Mesothelial cell of epicardium (in vitro differentiated cells): ENCODE data around the gene RBM19. TPM values are rescaled to one million over a fixed set of nuclear protein-coding genes. Genes with fewer than 3 reads are reported as not detected.

Experiments used
- DNase-seq, 2 experiments: peaks; one replicate each; pipeline ENCODE4 v3.0.0; 2021; ENCODE audit warnings: low spot score in 2 of 2; ENCODE audit not compliant: unreplicated experiment in 2 of 2
- H3K27ac Mint-ChIP-seq: 2 replicates; pipeline ENCODE4 v1.8.0; 2021; ENCODE audit warnings: mixed read lengths
- H3K27me3 Mint-ChIP-seq: 2 replicates; pipeline ENCODE4 v1.8.0; 2021; ENCODE audit warnings: low read depth, mixed read lengths
- H3K36me3 Mint-ChIP-seq: 2 replicates; pipeline ENCODE4 v1.8.0; 2021; ENCODE audit warnings: mixed read lengths
- H3K4me1 Mint-ChIP-seq: 2 replicates; pipeline ENCODE4 v1.8.0; 2021; ENCODE audit warnings: mixed read lengths
- H3K4me3 Mint-ChIP-seq: 2 replicates; pipeline ENCODE4 v1.8.0; 2021; ENCODE audit warnings: mild to moderate bottlenecking, moderate library complexity, mixed read lengths
- H3K9me3 Mint-ChIP-seq: 2 replicates; pipeline ENCODE4 v1.8.0; 2021; ENCODE audit warnings: mixed read lengths
- CTCF ChIP-seq: fragments of 200-600 bp; sonication (generic); IDR thresholded peaks from one replicate; pipeline ENCODE4 v1.5.0; 2021; ENCODE audit warnings: antibody characterized with exemption; ENCODE audit not compliant: unreplicated experiment
- total RNA-seq: library from RNA; stranded (reverse); gene quantifications from 3 replicates; pipeline ENCODE4 v1.2.1, GENCODE V29; 2021

The RBM19 gene
- total RNA-seq, 1 donor from 2014 or later = 43.4 TPM

GRCh38 chr12:113984464-113984863 lies 18.3 kb upstream of the RBM19 start:
- no peak for TF ChIP-seq CTCF
- no peak overlapping the region for H3K4me3 Mint-ChIP-seq
- H3K9me3 Mint-ChIP-seq = no peaks in the 10 kb centered on the region
- H3K27ac Mint-ChIP-seq = no peak overlapping the region
- no peak for DNase-seq
- H3K4me1 Mint-ChIP-seq = peaks cover 1% of the 10 kb centered on the region
- H3K36me3 Mint-ChIP-seq = no peaks in the 10 kb centered on the region
- peaks cover 28% of the 10 kb centered on the region for H3K27me3 Mint-ChIP-seq

- no peaks in the 10 kb centered on the region for H3K36me3 Mint-ChIP-seq
- H3K27ac Mint-ChIP-seq = no peak overlapping the region
- no peak overlapping the region for H3K4me3 Mint-ChIP-seq
- peaks cover 1% of the 10 kb centered on the region for H3K4me1 Mint-ChIP-seq
- TF ChIP-seq CTCF = no peak
- no peak for DNase-seq
- peaks cover 29% of the 10 kb centered on the region for H3K27me3 Mint-ChIP-seq
- H3K9me3 Mint-ChIP-seq = no peaks in the 10 kb centered on the region
Measured at GRCh38 chr12:113983777-113984448, 17.8 kb upstream of the RBM19 start.

GRCh38 chr12:113983265-113983664 lies 17.1 kb upstream of the RBM19 start:
- TF ChIP-seq CTCF = no peak
- Mint-ChIP-seq H3K4me3 (no peak overlapping the region), H3K27me3 (peaks cover 31% of the 10 kb centered on the region), H3K9me3 (no peaks in the 10 kb centered on the region), H3K27ac (peak overlapping the region; percentile 26), H3K4me1 (peaks cover 1% of the 10 kb centered on the region), H3K36me3 (no peaks in the 10 kb centered on the region)
- DNase-seq = no peak

GRCh38 chr12:113981876-113982275 lies 15.8 kb upstream of the RBM19 start:
- Mint-ChIP-seq H3K27ac (no peak overlapping the region), H3K4me3 (no peak overlapping the region), H3K4me1 (peaks cover 1% of the 10 kb centered on the region), H3K36me3 (no peaks in the 10 kb centered on the region), H3K9me3 (no peaks in the 10 kb centered on the region), H3K27me3 (peaks cover 32% of the 10 kb centered on the region)
- DNase-seq = no peak
- no peak for TF ChIP-seq CTCF

- TF ChIP-seq CTCF = peak; percentile 95
- Mint-ChIP-seq H3K4me3 (no peak overlapping the region), H3K9me3 (no peaks in the 10 kb centered on the region), H3K27me3 (peaks cover 39% of the 10 kb centered on the region), H3K27ac (no peak overlapping the region), H3K36me3 (no peaks in the 10 kb centered on the region), H3K4me1 (peaks cover 1% of the 10 kb centered on the region)
- peak in 1 of 2 experiments; percentile 67 for DNase-seq
Measured at GRCh38 chr12:113980537-113981337, 14.6 kb upstream of the RBM19 start.
